MM.1S (cell line): Measurements from ENCODE around the gene ASXL1.
"Not testable (repeated sequence)": the region's sequence is repeated elsewhere in the genome, so short reads cannot be mapped to it uniquely, and the experiment has no call there.

ENCODE experiments used
- DNase-seq: peaks from one replicate; pipeline ENCODE4 v3.0.0-alpha.2; 2015
- H2AFZ ChIP-seq: fragments of 300-600 bp; sonication (generic); 2 replicates; pipeline ENCODE4 v1.6.0; 2016; ENCODE audit warnings: antibody characterized with exemption, low read length
- H3F3A ChIP-seq: fragments of 300-600 bp; sonication (generic); 2 replicates; pipeline ENCODE4 v1.6.1; 2016; ENCODE audit warnings: mild to moderate bottlenecking, antibody characterized with exemption, low read length, moderate library complexity, mixed read lengths; ENCODE audit not compliant: insufficient read depth
- H3K27ac ChIP-seq: fragments of 300-600 bp; sonication (generic); 2 replicates; pipeline ENCODE4 v1.5.1; 2016; ENCODE audit warnings: mild to moderate bottlenecking, low read length
- H3K27me3 ChIP-seq: fragments of 300-600 bp; sonication (generic); replicated peaks from 2 replicates; pipeline ENCODE4 v1.6.0; 2016; ENCODE audit warnings: low read length; ENCODE audit not compliant: insufficient read depth
- H3K36me3 ChIP-seq: fragments of 300-600 bp; sonication (generic); replicated peaks from 2 replicates; pipeline ENCODE4 v1.6.1; 2016; ENCODE audit warnings: mild to moderate bottlenecking, low read length, mixed read lengths; ENCODE audit not compliant: insufficient read depth
- H3K4me1 ChIP-seq: fragments of 300-600 bp; sonication (generic); 2 replicates; pipeline ENCODE4 v1.6.1; 2016; ENCODE audit warnings: low read length, mixed read lengths
- H3K4me2 ChIP-seq: fragments of 300-600 bp; sonication (generic); 2 replicates; pipeline ENCODE4 v1.6.0; 2016; ENCODE audit warnings: low read depth, low read length
- H3K4me3 ChIP-seq: fragments of 300-600 bp; sonication (generic); 2 replicates; pipeline ENCODE4 v1.5.1; 2016; ENCODE audit warnings: low read length, mixed read lengths
- H3K79me2 ChIP-seq: fragments of 300-600 bp; sonication (generic); 2 replicates; pipeline ENCODE4 v1.6.1; 2016; ENCODE audit warnings: mixed run types, low read length, mixed read lengths
- H3K9ac ChIP-seq: fragments of 300-600 bp; sonication (generic); 2 replicates; pipeline ENCODE4 v1.6.1; 2016; ENCODE audit warnings: low read length, mixed read lengths
- H3K9me2 ChIP-seq: fragments of 300-600 bp; sonication (generic); replicated peaks from 2 replicates; pipeline ENCODE4 v1.6.1; 2016; ENCODE audit warnings: mild to moderate bottlenecking, low read length, mixed read lengths; ENCODE audit not compliant: insufficient read depth
- H3K9me3 ChIP-seq: fragments of 300-600 bp; sonication (generic); replicated peaks from 2 replicates; pipeline ENCODE4 v1.6.1; 2016; ENCODE audit warnings: mild to moderate bottlenecking, low read length, mixed read lengths; ENCODE audit not compliant: insufficient read depth
- H4K20me1 ChIP-seq: fragments of 300-600 bp; sonication (generic); 2 replicates; pipeline ENCODE4 v1.6.1; 2016; ENCODE audit warnings: mild to moderate bottlenecking, low read length, moderate library complexity, mixed read lengths; ENCODE audit not compliant: insufficient read depth
- CTCF ChIP-seq: fragments of 300-600 bp; sonication (generic); IDR thresholded peaks from 2 replicates; pipeline ENCODE4 v1.5.1; 2016; ENCODE audit warnings: antibody characterized with exemption, low read length, mixed read lengths
- EZH2 ChIP-seq: fragments of 300-600 bp; sonication (generic); optimal IDR thresholded peaks from 2 replicates; pipeline ENCODE3; 2017; ENCODE audit warnings: low read depth, mild to moderate bottlenecking, antibody characterized with exemption, low read length, mixed read lengths
- EZH2phosphoT487 ChIP-seq: fragments of 300-600 bp; sonication (generic); IDR thresholded peaks from 2 replicates; pipeline ENCODE4 v1.6.1; 2018; ENCODE audit warnings: antibody characterized with exemption, low read length

ASXL1 gene

GRCh38 chr20:32370897-32371296 is 12.8 kb downstream of the ASXL1 start:
- Histone ChIP-seq H4K20me1 (peaks cover 6% of the 10 kb centered on the region; the same call in 1 of the 2 replicates), H3K79me2 (peaks cover 89% of the 10 kb centered on the region), H2AFZ (no peak overlapping the region), H3K9me2 (no peaks in the 10 kb centered on the region), H3K9ac (no peak overlapping the region), H3F3A (peaks cover 25% of the 10 kb centered on the region), H3K9me3 (no peaks in the 10 kb centered on the region), H3K27me3 (no peaks in the 10 kb centered on the region), H3K27ac (no peak overlapping the region), H3K36me3 (no peaks in the 10 kb centered on the region; the same call in 1 of the 2 replicates), H3K4me3 (no peak overlapping the region), H3K4me2 (no peak overlapping the region), H3K4me1 (peaks cover 29% of the 10 kb centered on the region)
- DNase-seq, result no peak
- TF ChIP-seq EZH2 (no peak), EZH2phosphoT487 (no peak), CTCF (no peak)

- TF ChIP-seq CTCF (no peak), EZH2phosphoT487 (no peak), EZH2 (no peak)
- no peaks in the 10 kb centered on the region for H4K20me1 ChIP-seq
Measured at GRCh38 chr20:32378461-32378860, 20.3 kb downstream of the ASXL1 start.

GRCh38 chr20:32380037-32380436 is 21.9 kb downstream of the ASXL1 start:
- H3K9me3 ChIP-seq, H3K36me3 ChIP-seq, H3K27me3 ChIP-seq, H3K4me2 ChIP-seq, H3K4me1 ChIP-seq, H4K20me1 ChIP-seq, H3K4me3 ChIP-seq, H3K9me2 ChIP-seq, H3K9ac ChIP-seq, H3K27ac ChIP-seq, H3F3A ChIP-seq, DNase-seq, H2AFZ ChIP-seq: not testable (repeated sequence)
- H3K79me2 ChIP-seq, result peaks cover 56% of the 10 kb centered on the region

More at GRCh38 chr20:32378461-32378860, 20.3 kb downstream of the ASXL1 start:
- Histone ChIP-seq H3K4me2 (no peak overlapping the region), H3K9me2 (no peaks in the 10 kb centered on the region), H3K36me3 (no peaks in the 10 kb centered on the region), H3K27me3 (no peaks in the 10 kb centered on the region), H3K4me3 (no peak overlapping the region), H3K27ac (no peak overlapping the region), H3K9me3 (no peaks in the 10 kb centered on the region), H2AFZ (no peak overlapping the region), H3K79me2 (peaks cover 50% of the 10 kb centered on the region), H3F3A (no peaks in the 10 kb centered on the region), H3K9ac (no peak overlapping the region), H3K4me1 (no peaks in the 10 kb centered on the region)
- DNase-seq, result no peak

GRCh38 chr20:32380745-32381144 is 22.6 kb downstream of the ASXL1 start:
- Histone ChIP-seq H2AFZ (no peak overlapping the region), H3K79me2 (peaks cover 56% of the 10 kb centered on the region), H3K9ac (no peak overlapping the region), H3K36me3 (no peaks in the 10 kb centered on the region), H3K27me3 (no peaks in the 10 kb centered on the region), H4K20me1 (no peaks in the 10 kb centered on the region), H3K4me1 (no peaks in the 10 kb centered on the region), H3K9me2 (no peaks in the 10 kb centered on the region), H3K4me3 (no peak overlapping the region), H3K9me3 (no peaks in the 10 kb centered on the region), H3K27ac (no peak overlapping the region), H3K4me2 (no peak overlapping the region), H3F3A (no peaks in the 10 kb centered on the region)
- TF ChIP-seq EZH2 (no peak), EZH2phosphoT487 (no peak), CTCF (no peak)
- DNase-seq, result no peak
